ENCODE data around the gene SGMS1.

- TF ChIP-seq CTCF (IDR thresholded peaks at IDR 0.05; ENCODE audit: insufficient read depth, low read depth, low read length), result no peak
- TF ChIP-seq EZH2 (IDR thresholded peaks at IDR 0.05; ENCODE audit: insufficient read depth, low read length), result no peak
These were observed 10.6 kb downstream of the SGMS1 start for GRCh38 chr10:50613150-50613549.
